Brain pericyte (primary cell): Measurements from ENCODE around the gene EEPD1.
A peak's percentile ranks its signal among the peaks of the same experiment; 100 is the strongest.
"Not testable (repeated sequence)": the region's sequence is repeated elsewhere in the genome, so short reads cannot be mapped to it uniquely, and the experiment has no call there.

ENCODE experiments used
- DNase-seq: peaks from one replicate; pipeline ENCODE4 v3.0.0-alpha.2; 2012; ENCODE audit warnings: low read depth, low spot score

EEPD1 gene

GRCh38 chr7:36253699-36254098, 100.6 kb downstream of the EEPD1 start:
- DNase-seq = no peak

DNA sequence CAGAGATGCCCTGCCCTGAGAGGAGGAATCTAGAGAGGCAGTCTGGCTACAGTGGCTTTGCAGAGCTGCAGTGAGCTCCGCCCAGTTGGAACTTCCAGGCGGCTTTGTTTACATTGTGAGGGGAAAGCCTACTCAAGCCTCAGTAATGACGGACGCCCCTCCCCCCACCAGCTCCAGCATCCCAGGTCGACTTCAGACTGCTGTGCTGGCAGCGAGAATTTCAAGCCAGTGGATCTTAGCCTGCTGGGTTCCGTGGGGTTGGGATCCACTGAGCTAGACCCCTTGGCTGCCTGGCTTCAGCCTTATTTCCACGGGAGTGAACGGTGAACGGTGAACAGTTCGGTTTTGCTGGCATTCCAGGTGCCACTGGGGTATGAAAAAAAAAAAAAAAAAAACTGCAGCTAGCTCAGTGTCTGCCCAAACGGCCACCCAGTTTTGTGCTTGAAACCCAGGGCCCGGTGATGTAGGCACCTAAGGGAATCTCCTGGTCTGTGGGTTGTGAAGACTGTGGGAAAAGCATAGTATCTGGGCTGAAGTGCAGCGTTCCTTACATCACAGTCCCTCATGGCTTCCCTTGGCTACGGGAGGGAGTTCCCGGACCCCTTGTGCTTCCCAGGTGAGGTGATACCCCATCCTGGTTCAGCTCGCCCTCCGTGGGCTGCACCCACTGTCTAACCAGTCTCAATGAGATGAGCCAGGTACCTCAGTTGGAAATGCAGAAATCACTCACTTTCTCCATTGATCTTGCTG, 105.6 kb downstream of the EEPD1 start:
- DNase-seq = not testable (repeated sequence)

DNA sequence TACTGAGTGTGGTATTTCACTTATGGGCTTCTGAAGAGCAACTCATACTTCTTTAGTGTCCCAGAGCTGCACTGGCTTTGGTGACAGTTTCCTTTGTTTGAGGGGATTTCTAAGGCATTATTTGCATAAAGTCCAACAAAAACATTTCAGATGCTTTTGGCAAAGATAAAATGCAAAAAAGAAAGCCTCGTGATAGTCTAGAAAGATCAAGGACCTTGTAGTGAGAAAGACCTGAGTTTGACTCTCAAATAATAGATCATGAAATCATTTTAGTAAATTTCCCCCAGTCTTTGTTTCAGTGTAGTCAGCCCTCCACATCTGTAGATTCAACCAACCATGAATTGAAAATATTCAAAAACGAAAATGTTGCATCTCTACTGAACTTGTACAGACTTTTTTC, 107.4 kb downstream of the EEPD1 start:
- DNase-seq = no peak

DNA sequence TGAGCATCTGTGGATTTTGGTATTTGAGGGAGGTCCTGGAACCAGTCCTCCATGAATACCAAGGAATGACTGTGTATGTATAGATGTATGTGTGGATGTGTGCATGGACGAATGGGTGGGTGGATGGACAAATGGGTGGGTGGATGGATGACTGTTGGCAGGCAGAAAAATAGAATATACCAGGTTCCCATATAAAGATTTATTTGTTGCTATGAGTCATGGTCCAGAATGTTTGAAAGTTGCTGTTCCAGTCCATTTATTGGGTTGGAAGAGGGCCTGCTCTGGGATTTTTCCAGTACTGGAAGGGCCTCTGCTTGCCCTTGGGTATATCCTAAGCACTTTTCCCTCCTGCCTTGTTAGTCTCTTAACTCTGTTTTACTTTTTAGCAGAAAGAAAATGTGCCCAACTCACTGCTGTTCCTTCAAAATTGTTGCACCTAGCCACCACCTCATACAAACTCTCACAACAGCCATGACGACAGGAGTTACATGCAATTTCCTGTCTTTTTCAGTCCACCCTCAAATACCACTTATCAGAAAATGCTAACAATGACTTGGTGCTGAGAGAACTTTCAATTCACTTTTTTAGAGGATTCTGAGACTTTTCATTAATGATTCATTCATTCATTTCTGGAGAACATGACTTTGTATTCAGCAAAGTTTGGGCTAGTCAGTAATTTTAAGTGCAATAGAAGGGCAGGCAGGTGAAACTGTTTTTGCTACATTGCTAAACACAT, 108.1 kb downstream of the EEPD1 start:
- DNase-seq = no peak

DNA sequence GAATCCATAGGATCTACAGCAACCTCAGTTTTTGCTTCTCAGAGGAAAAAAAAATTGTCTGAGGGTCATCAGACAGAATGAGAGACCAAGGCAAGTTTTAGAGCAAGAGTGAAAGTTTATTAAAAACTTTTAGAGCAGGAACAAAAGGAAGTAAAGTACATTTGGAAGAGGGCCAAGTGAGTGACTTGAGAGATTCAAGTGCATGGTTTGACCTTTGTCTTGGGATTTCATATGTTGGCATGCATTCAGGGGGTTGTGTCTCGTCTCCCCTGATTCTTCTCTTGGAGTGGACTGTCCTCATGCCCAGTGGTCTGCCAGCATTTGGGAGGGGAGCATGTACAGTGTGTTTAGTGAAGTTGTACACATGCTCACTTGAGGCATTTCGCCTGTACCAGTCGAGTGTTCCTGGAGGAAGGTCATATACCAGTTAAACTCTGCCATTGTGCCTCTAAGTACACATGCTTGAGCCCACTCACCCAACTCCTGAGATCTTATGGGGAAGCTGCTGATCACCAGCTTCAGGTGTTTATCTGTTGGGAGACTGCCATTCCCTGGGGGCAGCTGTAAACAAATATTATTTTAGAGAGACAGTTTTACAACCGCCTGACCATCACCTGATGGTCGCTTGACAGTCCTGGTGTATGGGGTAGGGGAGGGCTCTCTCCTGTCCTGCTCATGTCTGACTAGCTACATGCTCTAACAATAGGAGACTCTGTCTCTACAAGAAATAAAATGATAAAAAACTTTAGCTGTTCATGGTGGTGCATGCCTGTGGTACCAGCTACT, 109.4 kb downstream of the EEPD1 start:
- no peak for DNase-seq

GRCh38 chr7:36263095-36263484, 110.0 kb downstream of the EEPD1 start:
- no peak for DNase-seq

DNA sequence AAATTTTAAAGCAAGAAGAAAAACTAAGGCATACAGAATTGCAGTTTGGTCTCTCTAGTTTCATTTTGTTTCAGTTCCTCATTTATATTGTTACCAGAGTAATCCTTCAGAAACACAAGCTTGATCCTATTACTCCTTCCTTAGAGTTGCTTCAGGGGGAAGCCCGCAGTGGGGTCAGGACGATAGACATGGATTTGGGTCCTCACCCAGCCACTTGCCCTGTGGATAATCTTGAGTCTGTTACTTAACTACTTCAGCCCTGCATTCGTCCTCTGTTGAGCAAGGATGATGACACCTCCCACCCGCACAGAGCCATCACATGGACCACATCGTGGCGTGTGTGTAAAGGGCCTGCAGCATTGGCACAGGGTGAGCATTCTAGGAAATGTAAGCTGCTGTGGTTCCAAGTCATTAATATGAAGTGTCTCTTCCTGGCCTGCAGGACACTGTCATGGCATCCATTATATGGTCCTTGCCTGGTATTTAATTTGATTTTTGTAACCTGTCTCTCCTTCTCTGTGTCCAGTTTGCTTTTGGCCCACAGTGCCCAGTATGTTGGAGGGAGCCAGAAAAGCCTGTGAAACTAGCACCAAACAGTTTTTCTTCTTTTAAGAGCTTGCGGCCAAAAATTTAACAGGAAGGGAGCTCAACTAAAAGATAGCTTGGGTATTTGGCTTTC, 111.2 kb downstream of the EEPD1 start:
- no peak for DNase-seq

DNA sequence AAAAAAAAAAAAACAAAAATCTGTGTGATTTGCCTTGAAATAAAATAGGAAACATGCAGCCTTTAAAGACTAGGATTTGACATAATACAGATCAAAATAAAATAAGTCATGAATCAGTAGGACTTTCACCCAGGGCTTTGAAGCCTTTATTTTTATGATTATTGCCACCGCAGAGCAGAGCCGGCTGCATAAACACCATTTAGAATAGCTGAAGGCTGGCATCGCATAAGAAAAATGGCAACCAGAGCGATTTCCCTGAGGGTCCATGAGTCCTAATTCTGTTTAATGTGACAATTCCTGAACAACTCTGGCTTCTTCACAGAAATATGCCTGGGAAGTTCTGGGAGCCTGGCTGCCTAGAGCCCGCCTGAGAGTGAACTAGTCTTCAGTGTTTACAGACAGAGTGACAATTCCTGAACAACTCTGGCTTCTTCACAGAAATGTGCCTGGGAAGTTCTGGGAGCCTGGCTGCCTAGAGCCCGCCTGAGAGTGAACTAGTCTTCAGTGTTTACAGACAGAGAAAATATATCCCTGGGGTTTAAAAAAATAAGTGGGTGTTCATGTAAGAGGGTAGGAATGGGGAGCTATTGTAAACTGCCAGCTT, 112.0 kb downstream of the EEPD1 start:
- no peak for DNase-seq

GRCh38 chr7:36265680-36266079, 112.6 kb downstream of the EEPD1 start:
- DNase-seq = no peak

DNA sequence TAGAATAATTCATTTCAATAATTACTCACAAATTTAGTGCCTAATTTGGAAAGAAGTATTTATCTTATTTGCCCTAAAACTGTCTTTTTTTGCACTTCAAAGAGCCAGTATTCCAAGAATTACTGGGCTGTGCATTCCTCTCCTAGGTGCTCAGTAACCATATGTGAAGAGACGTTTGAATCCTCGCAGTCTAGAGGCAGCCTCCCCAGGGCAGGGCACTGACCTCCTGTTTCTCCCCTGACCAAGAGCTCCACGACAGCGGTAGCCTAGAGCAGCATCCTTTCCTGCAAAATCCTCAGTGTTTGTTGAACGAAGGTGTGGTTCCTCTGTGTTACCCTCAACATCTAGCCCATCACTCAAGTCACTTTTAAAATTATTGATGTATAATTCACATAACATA, 113.1 kb downstream of the EEPD1 start:
- DNase-seq = no peak

GRCh38 chr7:36266683-36267082, 113.6 kb downstream of the EEPD1 start:
- DNase-seq = no peak

- DNase-seq = no peak
Measured at GRCh38 chr7:36272211-36272566, 119.1 kb downstream of the EEPD1 start.

DNA sequence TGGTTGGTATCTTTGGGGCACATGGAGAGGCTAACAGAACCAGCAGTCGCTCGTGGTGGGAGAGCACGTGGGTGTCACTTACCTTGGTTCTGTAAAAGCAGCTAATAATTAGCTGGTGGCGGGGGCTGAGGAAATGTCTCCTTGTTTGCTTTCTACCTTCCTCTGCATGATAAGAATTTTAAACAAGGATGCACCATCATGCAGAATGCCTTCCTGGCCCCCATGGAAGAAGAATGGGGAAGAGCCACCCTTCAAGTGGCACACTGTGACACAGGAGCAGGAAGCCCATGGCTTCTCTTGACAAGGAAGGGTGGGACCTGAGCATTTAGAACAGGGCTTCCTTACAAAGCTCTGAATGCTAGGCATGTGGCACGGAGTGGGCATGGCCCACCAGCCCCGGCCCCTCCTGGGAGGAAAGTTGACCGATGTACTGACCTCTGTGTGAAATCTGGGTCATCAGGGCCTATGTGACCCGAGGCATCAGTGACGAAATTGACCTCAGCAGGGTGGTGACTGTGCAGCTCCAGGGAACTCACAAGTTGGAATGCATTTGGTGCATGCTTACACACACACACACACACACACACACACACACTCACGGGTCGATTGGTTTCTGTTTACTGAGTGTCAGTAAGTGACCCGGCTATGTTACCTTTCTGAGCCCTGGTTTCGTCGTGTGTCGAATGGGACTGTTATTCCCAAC, 119.7 kb downstream of the EEPD1 start:
- no peak for DNase-seq

DNA sequence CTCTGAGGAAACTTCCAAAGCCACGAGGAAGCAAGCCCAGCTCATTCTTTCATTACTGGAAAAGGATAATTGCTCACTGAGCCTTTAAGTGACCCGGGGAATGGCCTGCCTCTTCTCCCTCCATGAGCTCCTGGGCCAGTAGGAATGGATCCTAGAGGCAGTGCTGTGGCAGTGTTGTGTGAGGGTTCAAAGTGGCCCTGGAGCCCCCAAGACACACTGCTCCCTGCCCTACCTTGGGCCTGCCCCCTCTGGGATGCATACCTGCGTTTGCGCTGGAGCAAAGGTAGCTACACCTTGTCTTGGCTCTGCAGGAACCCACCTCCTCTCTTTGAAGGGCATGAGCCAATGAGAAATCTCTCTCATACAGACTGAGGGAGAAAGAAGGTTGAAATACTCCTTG, 120.8 kb downstream of the EEPD1 start:
- DNase-seq = no peak

DNA sequence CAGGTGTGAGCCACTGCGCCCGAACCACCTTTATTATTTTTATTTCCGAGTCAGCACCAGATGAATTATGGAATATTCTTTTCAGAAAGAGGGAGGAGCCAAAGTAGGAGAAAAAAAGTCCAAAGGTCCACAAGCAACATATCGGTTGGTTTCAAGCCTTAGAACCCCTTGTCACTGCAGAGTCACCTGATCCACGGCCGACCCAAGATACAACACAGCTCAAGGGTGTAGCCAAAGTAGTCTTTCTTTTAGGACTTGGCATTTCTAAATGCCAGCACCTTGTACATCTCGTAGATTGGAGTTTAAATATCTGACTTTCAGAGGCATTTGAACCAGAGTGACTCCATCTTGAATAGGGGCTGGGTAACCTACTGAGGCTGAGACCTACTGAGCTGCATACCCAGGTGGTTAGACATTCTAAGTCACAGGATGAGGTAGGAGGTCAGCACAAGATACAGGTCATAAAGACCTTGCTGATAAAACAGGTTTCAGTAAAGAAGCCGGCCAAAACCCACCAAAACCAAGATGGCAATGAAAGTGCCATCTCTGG, 122.8 kb downstream of the EEPD1 start:
- no peak for DNase-seq

DNA sequence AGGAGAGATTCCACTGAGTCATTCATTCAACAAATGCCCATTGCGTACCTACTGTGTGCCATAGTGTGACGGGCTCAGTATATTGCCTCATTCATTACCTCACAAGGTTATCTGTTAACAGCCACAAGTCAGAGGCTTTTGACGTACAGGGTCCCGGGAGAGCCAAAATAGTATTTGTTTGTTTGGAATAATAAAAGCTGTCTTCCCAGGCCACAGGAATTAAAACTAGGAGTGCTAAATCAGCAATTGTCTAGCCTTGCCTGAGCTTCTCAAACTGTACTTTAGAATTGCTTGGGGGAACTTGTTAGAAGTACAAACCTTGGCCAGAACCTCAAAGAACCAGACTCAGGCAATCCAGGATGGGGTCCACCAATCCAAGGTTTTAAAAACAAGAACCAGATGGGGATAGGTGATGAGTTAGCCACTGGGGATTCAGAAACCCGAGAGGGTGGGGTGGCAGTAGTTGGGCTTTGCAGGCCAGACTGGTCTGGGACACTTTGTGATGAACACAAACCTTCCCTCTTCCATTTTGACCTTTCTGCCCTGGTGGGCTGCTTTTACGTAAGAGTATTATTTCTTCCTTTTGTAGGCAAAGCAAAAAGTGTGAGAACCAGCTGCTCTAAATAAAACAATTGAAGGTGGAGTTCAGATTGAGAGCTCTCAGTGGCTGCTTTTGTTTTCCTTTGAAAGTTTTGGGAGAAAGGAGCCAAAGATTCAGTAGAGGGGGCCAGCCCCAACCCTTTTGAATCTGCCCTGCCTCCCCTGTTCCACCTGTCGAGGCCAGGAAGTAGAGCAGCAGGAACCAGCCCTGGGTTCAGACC, 123.6 kb downstream of the EEPD1 start:
- no peak for DNase-seq

- DNase-seq = no peak
Measured at GRCh38 chr7:36277249-36277542, 124.1 kb downstream of the EEPD1 start.

GRCh38 chr7:36278069-36278619, 125.1 kb downstream of the EEPD1 start:
- no peak for DNase-seq

GRCh38 chr7:36278620-36279172, 125.6 kb downstream of the EEPD1 start:
- DNase-seq = peak; percentile 39
